ENCODE data around the gene SFSWAP. TPM values are rescaled to one million over a fixed set of nuclear protein-coding genes. Genes with fewer than 3 reads are reported as not detected.
A peak's percentile ranks its signal among the peaks of the same experiment; 100 is the strongest.

SFSWAP gene
- total RNA-seq, 2 donors from 2014 or later: 80.0 to 87.8 TPM

DNA sequence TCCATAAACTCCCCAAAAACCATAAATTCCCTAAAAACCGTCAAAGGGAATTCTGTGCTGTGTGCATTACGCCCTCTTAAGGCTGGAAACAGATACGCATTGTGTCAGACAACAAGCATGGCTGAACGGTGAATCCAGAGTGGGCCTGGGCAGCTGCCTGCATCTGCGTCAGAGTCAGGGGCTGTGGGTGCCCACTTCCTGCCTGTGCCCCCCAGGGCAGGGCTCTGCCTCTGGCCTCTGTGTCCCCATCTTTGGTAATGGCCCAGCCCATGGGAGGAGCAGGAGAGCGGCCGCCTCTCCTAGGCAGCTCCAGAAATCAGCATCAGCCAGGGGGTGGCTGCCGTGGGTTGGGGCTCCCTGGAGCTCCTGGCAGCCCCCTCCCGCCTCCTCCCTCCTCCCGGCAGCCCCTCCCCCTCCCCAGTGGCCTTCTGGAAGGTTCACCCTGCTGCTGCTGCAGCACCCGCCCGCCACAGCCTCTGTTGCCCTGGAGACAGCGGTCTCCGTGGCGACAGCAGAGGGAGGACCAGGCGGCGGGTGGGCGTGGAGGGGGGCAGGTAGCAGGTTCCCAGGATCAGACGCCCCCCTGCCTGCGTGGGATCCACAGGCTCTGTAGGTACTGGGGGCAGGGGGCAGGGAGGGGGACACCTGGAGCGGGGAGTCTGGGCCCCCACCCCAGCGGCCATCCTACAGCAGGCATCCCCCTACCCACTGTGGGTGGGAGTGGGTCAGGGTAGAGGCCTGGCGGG lies 123.2 kb downstream of the SFSWAP start:
- peaks cover 19% of the 10 kb centered on the region for H3K27me3 Mint-ChIP-seq
- H3K4me1 Mint-ChIP-seq: peaks cover 8% of the 10 kb centered on the region
- H3K4me3 Mint-ChIP-seq: no peak overlapping the region
- no peaks in the 10 kb centered on the region for H3K9me3 ChIP-seq (ENCODE audit: control insufficient read depth, low read length, poor library complexity, severe bottlenecking)
- H3K36me3 Mint-ChIP-seq (ENCODE audit: low read depth): no peaks in the 10 kb centered on the region
- no peak overlapping the region for H3K27ac Mint-ChIP-seq
- no peak for ATAC-seq
- peak in 1 of 3 donors; percentile 7 for DNase-seq

- Mint-ChIP-seq H3K4me1 (peaks cover 4% of the 10 kb centered on the region), H3K27ac (no peak overlapping the region), H3K4me3 (no peak overlapping the region), H3K36me3 (ENCODE audit: low read depth) (no peaks in the 10 kb centered on the region), H3K27me3 (peaks cover 19% of the 10 kb centered on the region)
- no peaks in the 10 kb centered on the region for H3K9me3 ChIP-seq (ENCODE audit: control insufficient read depth, low read length, poor library complexity, severe bottlenecking)
- no peak for DNase-seq
- ATAC-seq: no peak
These were observed 124.1 kb downstream of the SFSWAP start for GRCh38 chr12:131834798-131835615.

DNA sequence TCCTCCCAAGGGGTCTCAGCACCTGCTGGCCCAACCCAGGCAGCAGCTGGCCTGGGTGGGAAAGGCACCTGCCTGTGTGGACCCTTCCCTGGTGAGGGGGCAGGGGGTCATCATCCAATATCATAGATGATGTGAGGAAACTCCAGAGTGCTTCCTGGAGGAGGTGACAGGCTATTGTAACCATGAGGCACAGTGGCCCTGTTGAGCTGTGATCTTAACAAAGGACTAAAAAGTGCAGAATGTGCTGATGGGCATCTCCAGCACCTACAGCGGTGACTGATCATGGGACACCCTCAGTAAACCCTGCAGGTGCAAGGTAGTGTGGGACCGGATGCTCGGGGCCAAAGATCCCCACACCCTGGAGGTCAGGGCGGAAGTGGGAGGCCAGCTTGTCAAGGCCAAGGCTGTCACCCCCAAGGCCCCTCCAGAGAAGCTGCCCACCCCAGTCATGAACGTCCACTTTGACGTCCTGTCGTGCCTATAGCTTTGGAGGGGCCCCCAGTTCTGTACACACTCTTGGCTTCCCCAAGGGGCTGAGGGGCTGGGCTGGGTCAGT lies 124.8 kb downstream of the SFSWAP start:
- no peak for ATAC-seq
- H3K4me1 Mint-ChIP-seq: peaks cover 4% of the 10 kb centered on the region
- H3K9me3 ChIP-seq (ENCODE audit: control insufficient read depth, low read length, poor library complexity, severe bottlenecking): no peaks in the 10 kb centered on the region
- no peak for DNase-seq
- no peak overlapping the region for H3K4me3 Mint-ChIP-seq
- no peaks in the 10 kb centered on the region for H3K36me3 Mint-ChIP-seq (ENCODE audit: low read depth)
- H3K27me3 Mint-ChIP-seq: peaks cover 18% of the 10 kb centered on the region
- no peak overlapping the region for H3K27ac Mint-ChIP-seq

GRCh38 chr12:131836193-131836592 lies 125.3 kb downstream of the SFSWAP start:
- no peak overlapping the region for H3K4me3 Mint-ChIP-seq
- peak in 1 of 3 donors; percentile 5 for DNase-seq
- no peak for ATAC-seq
- peaks cover 13% of the 10 kb centered on the region for H3K27me3 Mint-ChIP-seq
- H3K9me3 ChIP-seq (ENCODE audit: control insufficient read depth, low read length, poor library complexity, severe bottlenecking): no peaks in the 10 kb centered on the region
- no peaks in the 10 kb centered on the region for H3K4me1 Mint-ChIP-seq
- H3K36me3 Mint-ChIP-seq (ENCODE audit: low read depth): no peaks in the 10 kb centered on the region
- no peak overlapping the region for H3K27ac Mint-ChIP-seq

DNA sequence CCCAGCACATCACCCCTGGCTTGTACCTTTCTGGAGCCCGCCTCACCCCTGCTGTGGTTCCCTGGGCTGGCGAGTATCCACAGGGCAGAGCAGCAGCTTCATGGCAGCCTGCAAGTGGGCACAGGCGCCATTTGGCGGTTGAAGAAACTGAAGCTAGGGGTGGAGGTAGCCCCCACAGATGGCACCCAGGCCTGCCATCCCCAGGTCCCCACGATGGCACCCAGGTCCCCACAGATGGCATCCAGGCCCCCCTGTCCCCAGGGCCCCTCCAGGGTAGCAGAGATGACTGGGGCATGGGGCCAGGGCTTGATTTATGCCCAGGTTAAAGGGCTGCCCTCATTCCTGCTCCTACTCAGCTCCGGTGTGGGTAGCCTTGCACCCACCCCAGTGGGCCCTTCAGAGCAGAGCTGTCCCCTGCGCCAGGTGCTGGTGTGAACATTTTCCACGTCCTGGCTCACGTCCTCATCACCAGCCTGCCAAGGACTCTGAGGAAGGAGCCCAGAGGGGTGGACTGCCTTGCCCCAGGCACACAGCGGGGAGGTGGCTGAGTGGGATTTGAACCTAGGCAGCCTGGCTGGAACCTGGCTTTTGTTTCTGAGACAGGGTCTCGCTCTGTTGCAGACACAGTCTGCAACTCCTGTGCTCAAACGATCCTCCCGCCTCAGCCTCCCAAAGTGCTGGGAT lies 126.0 kb downstream of the SFSWAP start:
- no peaks in the 10 kb centered on the region for H3K9me3 ChIP-seq (ENCODE audit: control insufficient read depth, low read length, poor library complexity, severe bottlenecking)
- Mint-ChIP-seq H3K27me3 (peaks cover 13% of the 10 kb centered on the region), H3K36me3 (ENCODE audit: low read depth) (no peaks in the 10 kb centered on the region), H3K4me3 (no peak overlapping the region), H3K27ac (no peak overlapping the region), H3K4me1 (no peaks in the 10 kb centered on the region)
- no peak for ATAC-seq
- DNase-seq: no peak

DNA sequence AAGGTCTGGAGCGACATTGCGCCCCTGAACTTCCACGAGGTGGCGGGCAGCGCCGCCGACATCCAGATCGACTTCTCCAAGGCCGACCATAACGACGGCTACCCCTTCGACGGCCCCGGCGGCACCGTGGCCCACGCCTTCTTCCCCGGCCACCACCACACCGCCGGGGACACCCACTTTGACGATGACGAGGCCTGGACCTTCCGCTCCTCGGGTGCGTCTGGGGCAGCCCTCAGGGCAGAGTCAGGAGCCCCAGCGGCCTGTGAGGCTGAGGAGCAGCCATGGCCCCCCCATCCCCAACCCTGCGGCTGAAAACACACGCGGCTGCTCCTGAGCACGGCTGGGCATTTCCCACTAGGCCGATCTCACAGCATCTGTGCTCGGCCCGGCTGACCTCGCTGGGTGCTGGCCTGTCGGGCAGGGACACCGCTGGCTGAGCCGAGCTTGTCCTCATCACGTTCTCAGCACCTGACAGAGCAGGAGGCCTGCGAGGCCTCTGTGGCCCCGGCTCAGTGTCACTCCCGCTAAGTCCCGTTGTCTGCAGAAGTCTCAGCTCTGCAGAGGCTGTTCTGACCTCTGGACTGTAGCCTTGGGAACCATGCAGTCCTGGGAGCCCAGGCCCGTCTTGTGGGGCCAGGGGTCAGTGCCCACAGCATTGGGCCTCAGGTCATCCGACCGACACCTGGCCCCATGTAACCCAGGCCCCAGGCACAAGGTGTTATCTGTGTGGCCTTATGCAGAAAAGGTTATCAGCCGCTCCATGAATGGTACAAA lies 129.9 kb downstream of the SFSWAP start:
- H3K27ac Mint-ChIP-seq: no peak overlapping the region
- no peaks in the 10 kb centered on the region for H3K9me3 ChIP-seq (ENCODE audit: control insufficient read depth, low read length, poor library complexity, severe bottlenecking)
- no peaks in the 10 kb centered on the region for H3K27me3 Mint-ChIP-seq
- no peaks in the 10 kb centered on the region for H3K36me3 Mint-ChIP-seq (ENCODE audit: low read depth)
- DNase-seq (no peak), ATAC-seq (no peak)
- no peaks in the 10 kb centered on the region for H3K4me1 Mint-ChIP-seq
- no peak overlapping the region for H3K4me3 Mint-ChIP-seq

DNA sequence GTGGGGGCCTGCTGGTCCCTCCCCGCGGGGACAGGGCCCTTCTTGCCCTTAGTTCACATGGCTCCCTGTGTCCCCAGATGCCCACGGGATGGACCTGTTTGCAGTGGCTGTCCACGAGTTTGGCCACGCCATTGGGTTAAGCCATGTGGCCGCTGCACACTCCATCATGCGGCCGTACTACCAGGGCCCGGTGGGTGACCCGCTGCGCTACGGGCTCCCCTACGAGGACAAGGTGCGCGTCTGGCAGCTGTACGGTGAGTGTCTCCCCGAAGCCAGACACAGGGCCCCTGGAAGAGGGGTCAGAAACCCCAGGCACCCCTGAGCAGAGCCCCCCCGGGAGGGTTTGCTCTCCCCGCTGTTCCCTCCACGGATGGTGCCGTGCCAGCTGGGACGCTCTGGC lies 130.7 kb downstream of the SFSWAP start:
- Mint-ChIP-seq H3K36me3 (ENCODE audit: low read depth) (no peaks in the 10 kb centered on the region), H3K4me3 (no peak overlapping the region), H3K27ac (no peak overlapping the region), H3K27me3 (no peaks in the 10 kb centered on the region), H3K4me1 (no peaks in the 10 kb centered on the region)
- H3K9me3 ChIP-seq (ENCODE audit: control insufficient read depth, low read length, poor library complexity, severe bottlenecking): no peaks in the 10 kb centered on the region
- DNase-seq (no peak), ATAC-seq (no peak)

GRCh38 chr12:131842169-131842568 lies 131.3 kb downstream of the SFSWAP start:
- H3K4me3 Mint-ChIP-seq: no peak overlapping the region
- no peak for ATAC-seq

DNA sequence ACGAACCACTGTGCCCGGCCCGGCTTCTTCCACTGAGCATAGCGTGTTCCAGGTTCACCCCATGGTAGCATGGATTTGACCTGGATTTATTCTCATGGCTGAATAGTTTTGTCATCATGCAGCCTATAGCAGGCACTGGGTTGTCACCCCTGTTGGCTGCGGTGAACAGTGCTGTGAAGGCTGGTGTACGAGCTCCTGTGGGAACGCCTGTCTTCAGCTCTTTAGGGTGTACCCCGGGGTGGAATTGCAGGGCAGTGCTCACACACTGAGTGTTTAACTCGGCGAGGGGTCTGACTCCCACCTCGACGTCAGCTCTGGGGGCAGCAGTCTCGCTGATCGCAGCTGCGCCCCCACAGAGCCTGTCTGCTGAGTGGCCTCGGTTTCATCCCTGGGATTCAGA lies 132.6 kb downstream of the SFSWAP start:
- Mint-ChIP-seq H3K36me3 (ENCODE audit: low read depth) (no peaks in the 10 kb centered on the region), H3K27ac (no peak overlapping the region), H3K27me3 (no peaks in the 10 kb centered on the region), H3K4me3 (no peak overlapping the region), H3K4me1 (no peaks in the 10 kb centered on the region)
- ATAC-seq (no peak), DNase-seq (no peak)
- H3K9me3 ChIP-seq (ENCODE audit: control insufficient read depth, low read length, poor library complexity, severe bottlenecking): no peaks in the 10 kb centered on the region

More at GRCh38 chr12:131842169-131842568, 131.3 kb downstream of the SFSWAP start:
- no peaks in the 10 kb centered on the region for H3K36me3 Mint-ChIP-seq (ENCODE audit: low read depth)
- H3K4me1 Mint-ChIP-seq: no peaks in the 10 kb centered on the region
- no peak for DNase-seq
- no peaks in the 10 kb centered on the region for H3K27me3 Mint-ChIP-seq
- H3K27ac Mint-ChIP-seq: no peak overlapping the region
- H3K9me3 ChIP-seq (ENCODE audit: control insufficient read depth, low read length, poor library complexity, severe bottlenecking): no peaks in the 10 kb centered on the region

- ATAC-seq (no peak), DNase-seq (no peak)
- no peaks in the 10 kb centered on the region for H3K9me3 ChIP-seq (ENCODE audit: control insufficient read depth, low read length, poor library complexity, severe bottlenecking)
- Mint-ChIP-seq H3K27me3 (no peaks in the 10 kb centered on the region), H3K27ac (no peak overlapping the region), H3K4me1 (no peaks in the 10 kb centered on the region), H3K4me3 (no peak overlapping the region), H3K36me3 (ENCODE audit: low read depth) (no peaks in the 10 kb centered on the region)
These were observed 133.2 kb downstream of the SFSWAP start for GRCh38 chr12:131844140-131844539.

DNA sequence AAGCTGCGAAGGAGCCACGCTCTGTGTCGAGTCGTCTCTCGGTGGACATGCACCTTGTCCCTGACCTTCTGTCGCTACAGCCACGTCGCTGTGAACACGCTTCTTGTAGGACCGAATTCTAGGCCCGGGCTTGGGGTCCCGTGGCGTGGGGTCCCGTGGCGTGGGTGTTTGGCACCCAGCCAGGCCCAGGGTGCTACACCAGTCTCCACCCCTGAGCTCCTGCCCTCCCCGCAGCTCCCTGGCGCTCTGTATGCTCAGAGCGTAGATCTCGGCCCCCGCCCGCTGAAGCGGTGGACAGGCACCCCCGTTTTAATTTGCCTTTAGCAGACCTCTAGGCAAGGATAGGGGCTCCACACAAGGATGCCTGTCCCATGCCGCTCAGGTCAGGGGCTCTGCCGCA lies 133.8 kb downstream of the SFSWAP start:
- no peak for ATAC-seq

DNA sequence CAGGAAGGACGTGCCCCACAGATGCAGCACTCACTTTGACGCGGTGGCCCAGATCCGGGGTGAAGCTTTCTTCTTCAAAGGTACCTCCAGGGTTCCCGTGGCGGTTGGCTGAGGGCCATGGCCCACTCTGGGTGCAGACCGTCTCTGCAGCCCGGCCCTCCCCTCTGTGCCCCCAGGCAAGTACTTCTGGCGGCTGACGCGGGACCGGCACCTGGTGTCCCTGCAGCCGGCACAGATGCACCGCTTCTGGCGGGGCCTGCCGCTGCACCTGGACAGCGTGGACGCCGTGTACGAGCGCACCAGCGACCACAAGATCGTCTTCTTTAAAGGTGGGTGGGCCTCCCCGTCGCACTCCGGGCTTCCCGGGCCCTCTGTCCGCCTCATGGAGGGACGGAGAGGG lies 134.2 kb downstream of the SFSWAP start:
- H3K9me3 ChIP-seq (ENCODE audit: control insufficient read depth, low read length, poor library complexity, severe bottlenecking): no peaks in the 10 kb centered on the region
- DNase-seq (no peak), ATAC-seq (no peak)
- Mint-ChIP-seq H3K4me3 (no peak overlapping the region), H3K27me3 (no peaks in the 10 kb centered on the region), H3K36me3 (ENCODE audit: low read depth) (no peaks in the 10 kb centered on the region), H3K27ac (no peak overlapping the region), H3K4me1 (no peaks in the 10 kb centered on the region)

More for the DNA sequence above, 133.8 kb downstream of the SFSWAP start:
- no peak overlapping the region for H3K4me3 Mint-ChIP-seq
- H3K27me3 Mint-ChIP-seq: no peaks in the 10 kb centered on the region
- no peaks in the 10 kb centered on the region for H3K9me3 ChIP-seq (ENCODE audit: control insufficient read depth, low read length, poor library complexity, severe bottlenecking)
- DNase-seq: no peak
- no peaks in the 10 kb centered on the region for H3K4me1 Mint-ChIP-seq
- no peaks in the 10 kb centered on the region for H3K36me3 Mint-ChIP-seq (ENCODE audit: low read depth)
- H3K27ac Mint-ChIP-seq: no peak overlapping the region
